Natural killer cell treated with Interleukin-12 subunit alpha and Interleukin-12 subunit beta and Interleukin-15 and Interleukin-18, amount 100 ng/mL, for 72 hours (primary cell): ENCODE measurements around the gene COA7. TPM values are rescaled to one million over a fixed set of nuclear protein-coding genes. Genes with fewer than 3 reads are reported as not detected.

ENCODE experiments used
- ATAC-seq, 2 donors: fragments of 150-1000 bp; cut with Tn5 transposase in 1 of 2; sonication (Bioruptor Pico), chemical (Tn5 transposase) in 1 of 2; 2 replicates each; pipeline ENCODE4 v1.10.0; 2021
- DNase-seq: peaks from one replicate; pipeline ENCODE4 v3.0.0; 2022; ENCODE audit warnings: low spot score
- H3K27ac Mint-ChIP-seq, 2 donors: 1 replicate in 1 of 2; 2 replicates in 1 of 2; pipeline ENCODE4 v1.8.0; 2022; ENCODE audit warnings: mixed read lengths in 2 of 2, mild to moderate bottlenecking in 1 of 2, moderate library complexity in 1 of 2
- H3K27me3 Mint-ChIP-seq, 2 donors: 1 replicate in 1 of 2; 2 replicates in 1 of 2; pipeline ENCODE4 v1.8.0; 2022; ENCODE audit warnings: mixed read lengths in 2 of 2
- H3K36me3 Mint-ChIP-seq: one replicate; pipeline ENCODE4 v1.8.0; 2022; ENCODE audit warnings: mixed read lengths
- H3K4me1 Mint-ChIP-seq, 2 donors: 1 replicate in 1 of 2; 2 replicates in 1 of 2; pipeline ENCODE4 v1.8.0; 2022; ENCODE audit warnings: low read depth in 2 of 2, mixed read lengths in 2 of 2, mild to moderate bottlenecking in 1 of 2
- H3K4me3 Mint-ChIP-seq: one replicate; pipeline ENCODE4 v1.8.0; 2022; ENCODE audit warnings: mixed read lengths
- H3K9me3 Mint-ChIP-seq: 2 replicates; pipeline ENCODE4 v1.8.0; 2022; ENCODE audit warnings: mixed read lengths
- total RNA-seq, 2 donors: library from RNA; stranded (reverse); gene quantifications; one replicate each; pipeline ENCODE4 v1.2.3, GENCODE V29; 2022

The COA7 gene
- total RNA-seq, 2 donors from 2014 or later, result 18.8 to 39.9 TPM

DNA sequence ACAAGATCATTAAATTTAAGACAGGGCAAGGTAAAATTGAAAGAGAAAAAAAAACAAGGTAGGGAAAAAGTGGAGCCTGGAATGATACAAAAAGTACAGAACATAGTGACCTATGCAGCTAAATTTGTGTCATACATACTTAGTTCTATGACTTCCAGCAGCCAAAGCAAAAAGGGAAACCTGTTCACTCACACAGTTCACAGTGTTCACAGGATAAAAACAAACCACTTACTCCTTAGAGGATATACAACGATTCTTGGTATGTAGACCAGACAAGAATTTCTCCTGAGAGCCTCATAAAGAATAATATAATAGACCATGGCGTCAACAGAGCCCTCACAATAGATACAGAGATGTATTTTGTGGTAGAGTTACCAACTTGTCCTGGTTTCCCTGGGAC is 27.5 kb downstream of the COA7 start:
- H3K9me3 Mint-ChIP-seq, result no peaks in the 10 kb centered on the region
- no peaks in the 10 kb centered on the region for H3K27me3 Mint-ChIP-seq
- no peak for ATAC-seq
- H3K4me1 Mint-ChIP-seq, result peaks cover 0 to 5% of the 10 kb centered on the region in 2 donors
- no peak for DNase-seq
- H3K36me3 Mint-ChIP-seq, result no peaks in the 10 kb centered on the region
- no peak overlapping the region for H3K4me3 Mint-ChIP-seq
- H3K27ac Mint-ChIP-seq, result no peak overlapping the region

- H3K27me3 Mint-ChIP-seq, result no peaks in the 10 kb centered on the region
- no peak overlapping the region for H3K27ac Mint-ChIP-seq
- H3K9me3 Mint-ChIP-seq, result no peaks in the 10 kb centered on the region
- DNase-seq (no peak), ATAC-seq (no peak)
- H3K4me1 Mint-ChIP-seq, result peaks cover 0 to under 1% of the 10 kb centered on the region in 2 donors
- H3K36me3 Mint-ChIP-seq, result no peaks in the 10 kb centered on the region
- no peak overlapping the region for H3K4me3 Mint-ChIP-seq
These were observed 28.5 kb downstream of the COA7 start for GRCh38 chr1:52669696-52670095.

DNA sequence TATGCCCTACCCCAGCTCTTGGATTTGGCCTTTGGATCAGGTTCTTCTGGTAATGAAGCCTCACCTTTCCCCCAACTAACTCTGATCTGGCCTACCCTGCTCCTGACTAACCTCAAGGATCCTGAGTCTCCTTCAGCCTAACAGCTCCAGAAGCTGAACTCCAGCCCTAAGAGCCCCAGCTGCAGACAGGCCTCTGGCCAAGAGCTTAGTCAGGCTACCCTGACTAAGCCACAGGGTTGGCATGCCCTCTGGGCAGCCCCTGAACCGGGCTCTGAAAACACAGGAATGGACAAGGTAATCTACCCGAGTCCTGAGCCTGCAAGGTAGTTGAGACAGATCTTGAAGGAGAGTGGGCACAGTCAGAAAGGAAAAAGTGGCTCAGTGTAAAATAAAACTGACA is 29.4 kb downstream of the COA7 start:
- Mint-ChIP-seq H3K9me3 (no peaks in the 10 kb centered on the region), H3K36me3 (no peaks in the 10 kb centered on the region), H3K27ac (no peak overlapping the region), H3K4me3 (no peak overlapping the region), H3K4me1 (no peaks in the 10 kb centered on the region), H3K27me3 (no peaks in the 10 kb centered on the region)
- no peak for ATAC-seq
- no peak for DNase-seq

GRCh38 chr1:52667984-52668383 is 30.2 kb downstream of the COA7 start:
- Mint-ChIP-seq H3K27me3 (no peaks in the 10 kb centered on the region), H3K27ac (peak overlapping the region in 1 of 2 donors; percentile 21), H3K9me3 (no peaks in the 10 kb centered on the region), H3K4me3 (no peak overlapping the region), H3K36me3 (no peaks in the 10 kb centered on the region), H3K4me1 (no peaks in the 10 kb centered on the region)
- DNase-seq (no peak), ATAC-seq (no peak)

GRCh38 chr1:52667290-52667689 is 30.9 kb downstream of the COA7 start:
- Mint-ChIP-seq H3K27me3 (no peaks in the 10 kb centered on the region), H3K36me3 (no peaks in the 10 kb centered on the region), H3K4me3 (no peak overlapping the region), H3K9me3 (no peaks in the 10 kb centered on the region), H3K4me1 (no peaks in the 10 kb centered on the region), H3K27ac (peak overlapping the region in 1 of 2 donors; percentile 21)
- ATAC-seq (no peak), DNase-seq (no peak)

DNA sequence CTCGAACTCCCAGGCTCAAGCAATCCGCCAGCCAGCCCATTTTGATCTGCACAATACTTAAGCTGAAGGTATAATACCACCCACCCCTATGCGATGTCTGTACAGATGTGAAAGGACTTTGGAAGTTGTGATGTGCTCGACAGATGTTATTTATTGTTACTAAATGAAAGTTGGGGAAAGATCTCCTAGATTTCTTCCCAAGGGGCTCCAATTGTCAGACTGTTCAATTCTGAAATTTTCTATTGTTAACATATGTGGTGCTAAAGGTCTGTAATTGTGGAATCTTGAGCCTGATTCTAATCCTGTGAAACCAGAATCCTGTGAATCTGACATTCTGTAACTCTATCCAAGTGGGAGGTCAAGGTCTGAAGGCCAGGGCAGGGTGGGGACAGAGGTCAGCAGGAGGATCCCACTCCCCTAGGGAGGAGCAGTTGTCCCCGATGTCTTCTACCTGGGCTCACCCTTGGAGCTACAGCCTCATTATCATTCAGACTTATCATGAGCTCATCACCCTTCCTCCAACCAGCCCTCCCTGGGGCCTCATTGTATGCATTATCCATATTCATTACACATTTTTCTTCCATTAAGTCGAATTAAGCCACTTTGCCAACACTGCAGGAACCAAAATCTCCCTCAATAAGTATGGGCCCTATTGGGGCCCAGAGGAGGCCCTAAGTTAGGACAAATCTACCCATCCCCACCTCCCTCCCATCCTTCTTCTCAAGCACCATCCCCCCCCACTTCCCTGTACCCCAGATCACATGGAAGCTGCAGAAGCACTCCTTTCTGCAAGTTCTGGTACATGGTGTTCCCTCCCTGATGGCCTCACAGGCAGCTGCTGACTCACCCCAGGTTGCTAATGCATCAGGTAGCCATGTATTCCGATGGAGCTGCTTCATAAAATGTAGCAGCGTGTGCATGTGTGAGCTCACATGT is 32.9 kb downstream of the COA7 start:
- no peak overlapping the region for H3K4me3 Mint-ChIP-seq
- H3K9me3 Mint-ChIP-seq, result no peaks in the 10 kb centered on the region
- ATAC-seq (no peak), DNase-seq (no peak)
- no peak overlapping the region for H3K27ac Mint-ChIP-seq
- H3K4me1 Mint-ChIP-seq, result no peaks in the 10 kb centered on the region
- no peaks in the 10 kb centered on the region for H3K27me3 Mint-ChIP-seq
- H3K36me3 Mint-ChIP-seq, result no peaks in the 10 kb centered on the region

DNA sequence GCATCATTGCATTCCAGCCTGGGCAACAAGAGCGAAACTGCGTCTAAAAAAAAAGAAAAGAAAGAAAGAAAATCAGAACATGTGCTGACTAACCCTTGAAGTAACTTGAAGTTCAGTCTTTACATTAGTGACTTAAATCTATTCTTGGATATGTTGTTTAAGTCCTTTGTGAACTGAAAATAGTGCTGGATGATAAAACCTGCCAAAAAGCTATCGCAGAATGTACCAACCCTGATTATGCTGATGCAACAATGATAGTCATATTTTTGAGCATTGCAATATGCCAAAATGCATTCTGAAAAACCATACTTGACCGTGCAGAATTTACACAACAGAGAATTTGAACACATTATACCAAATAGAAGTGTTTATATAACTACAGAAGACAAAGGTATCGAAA is 34.4 kb downstream of the COA7 start:
- ATAC-seq (no peak), DNase-seq (no peak)
- Mint-ChIP-seq H3K4me1 (peaks cover 0 to 5% of the 10 kb centered on the region in 2 donors), H3K27ac (no peak overlapping the region), H3K9me3 (no peaks in the 10 kb centered on the region), H3K27me3 (no peaks in the 10 kb centered on the region), H3K4me3 (no peak overlapping the region), H3K36me3 (no peaks in the 10 kb centered on the region)

DNA sequence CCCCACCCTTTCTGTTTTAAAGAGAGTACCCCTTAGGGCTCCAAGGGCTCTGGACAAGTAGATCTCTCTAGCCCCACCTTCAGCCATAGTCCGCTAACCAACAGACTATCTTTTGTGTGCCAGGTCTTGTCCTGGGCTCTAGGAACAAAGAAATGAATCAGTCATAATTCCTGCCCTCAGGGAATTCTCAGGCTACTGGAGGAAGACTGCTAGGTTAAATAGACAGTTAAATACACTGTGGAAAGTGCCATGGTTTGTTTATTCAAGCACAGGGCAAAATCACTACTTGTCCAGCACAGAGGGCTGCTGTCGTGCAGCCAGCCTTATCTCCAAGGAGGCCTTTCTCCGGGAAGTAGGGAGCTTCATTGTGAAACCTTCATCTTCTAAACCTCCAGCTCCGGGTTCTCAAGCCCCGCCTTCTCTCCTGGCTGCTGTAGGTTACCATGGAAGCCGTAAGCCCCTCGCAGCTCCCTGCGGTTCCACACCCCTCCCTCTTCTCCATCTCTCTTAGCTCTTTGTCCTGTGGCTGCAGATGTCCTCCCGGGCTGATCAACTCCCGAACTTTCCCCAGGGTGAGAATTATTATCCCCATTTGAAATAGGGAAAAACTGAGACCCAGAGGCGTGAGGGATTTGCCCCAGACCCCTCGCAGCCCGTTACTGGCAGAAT is 35.4 kb downstream of the COA7 start:
- Mint-ChIP-seq H3K27ac (no peak overlapping the region), H3K36me3 (no peaks in the 10 kb centered on the region), H3K27me3 (no peaks in the 10 kb centered on the region), H3K4me3 (no peak overlapping the region), H3K4me1 (peaks cover 0 to 5% of the 10 kb centered on the region in 2 donors), H3K9me3 (no peaks in the 10 kb centered on the region)
- DNase-seq (no peak), ATAC-seq (no peak)

DNA sequence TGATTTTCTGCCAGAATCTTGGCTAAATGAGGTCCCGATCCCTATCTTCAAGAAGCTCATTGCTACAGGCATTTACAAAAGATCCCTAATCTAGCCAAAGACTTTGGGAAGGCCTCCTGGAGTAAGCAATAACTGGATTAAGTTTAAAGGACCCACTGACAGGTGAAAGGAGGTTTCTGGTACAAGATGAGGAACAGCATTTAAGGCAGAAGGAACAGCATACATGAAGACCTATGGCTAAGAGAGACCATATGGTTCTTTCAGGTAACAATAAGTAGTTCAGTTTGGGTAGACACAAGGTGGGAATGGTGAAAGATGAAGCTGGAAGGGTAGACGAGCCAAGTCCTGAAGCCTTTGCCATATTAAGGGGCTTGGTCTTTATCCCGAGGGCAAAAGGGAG is 37.3 kb downstream of the COA7 start:
- Mint-ChIP-seq H3K4me3 (no peak overlapping the region), H3K27me3 (no peaks in the 10 kb centered on the region), H3K27ac (no peak overlapping the region), H3K9me3 (no peaks in the 10 kb centered on the region), H3K4me1 (peaks cover 0 to 5% of the 10 kb centered on the region in 2 donors), H3K36me3 (no peaks in the 10 kb centered on the region)
- ATAC-seq (no peak), DNase-seq (no peak)

DNA sequence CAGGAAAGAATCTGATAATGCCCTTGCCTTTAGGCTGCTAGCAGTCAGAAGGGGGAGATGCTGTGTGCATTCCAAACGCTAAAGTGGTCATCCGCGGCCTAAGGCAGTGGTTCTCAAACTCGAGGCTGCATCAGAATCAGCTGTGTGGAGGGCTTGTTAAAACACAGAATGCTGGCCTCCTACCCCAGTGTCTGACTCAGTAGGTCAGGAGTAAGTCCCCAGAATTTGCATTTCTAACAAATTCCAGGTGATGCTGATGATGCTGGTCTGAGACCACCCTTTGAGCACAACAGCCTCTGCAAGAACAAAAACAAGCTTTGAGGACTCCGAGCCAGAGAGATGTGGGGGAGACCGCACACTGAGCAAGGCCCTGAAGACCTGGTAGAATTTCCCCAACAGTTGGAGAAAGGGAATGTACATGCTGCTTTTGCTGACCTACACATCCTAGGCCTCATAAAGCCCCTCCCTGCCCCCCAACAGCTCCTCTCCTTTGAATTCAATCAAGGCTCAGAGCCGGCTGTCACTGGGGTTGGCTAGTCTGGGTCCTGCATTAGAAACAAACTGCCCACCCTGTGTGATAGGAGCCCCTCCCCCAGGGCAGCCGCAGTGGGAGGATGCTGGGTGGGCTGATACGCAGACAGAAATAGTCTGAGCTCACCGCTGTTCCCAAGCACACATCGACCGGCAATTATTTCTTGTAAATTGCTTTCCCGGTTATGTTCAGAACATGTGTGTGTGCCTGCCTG is 38.1 kb downstream of the COA7 start:
- Mint-ChIP-seq H3K4me1 (peaks cover 0 to 5% of the 10 kb centered on the region in 2 donors), H3K27ac (peak overlapping the region in 1 of 2 donors; percentile 50), H3K36me3 (no peaks in the 10 kb centered on the region), H3K9me3 (no peaks in the 10 kb centered on the region), H3K4me3 (no peak overlapping the region), H3K27me3 (no peaks in the 10 kb centered on the region)
- no peak for ATAC-seq
- no peak for DNase-seq

GRCh38 chr1:52659356-52659755 is 38.8 kb downstream of the COA7 start:
- Mint-ChIP-seq H3K4me1 (peaks cover 0 to 5% of the 10 kb centered on the region in 2 donors), H3K27ac (peak overlapping the region in 1 of 2 donors; percentile 50), H3K4me3 (no peak overlapping the region), H3K27me3 (no peaks in the 10 kb centered on the region), H3K9me3 (no peaks in the 10 kb centered on the region), H3K36me3 (no peaks in the 10 kb centered on the region)
- DNase-seq (no peak), ATAC-seq (peak; percentile 6 to 31)

DNA sequence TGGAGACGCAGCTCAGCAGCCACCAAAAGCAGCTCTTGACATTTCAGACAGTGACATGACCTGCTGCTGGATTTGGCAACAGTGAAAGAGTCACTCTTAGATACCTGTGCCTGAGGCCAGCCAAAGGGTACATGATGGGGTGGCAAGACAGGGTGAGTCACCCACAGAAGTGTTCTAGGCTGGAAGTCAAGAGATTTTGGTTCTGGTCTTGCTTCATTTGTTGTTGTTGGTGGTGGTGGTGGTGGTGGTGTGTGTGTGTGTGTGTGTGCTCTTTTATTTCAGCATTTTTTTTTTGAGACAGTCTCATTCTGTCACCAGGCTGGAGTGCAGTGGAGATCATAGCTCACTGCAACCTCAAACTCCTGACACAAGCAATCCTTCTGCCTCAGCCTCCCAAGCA is 39.4 kb downstream of the COA7 start:
- peak; percentile 51 to 53 for ATAC-seq

DNA sequence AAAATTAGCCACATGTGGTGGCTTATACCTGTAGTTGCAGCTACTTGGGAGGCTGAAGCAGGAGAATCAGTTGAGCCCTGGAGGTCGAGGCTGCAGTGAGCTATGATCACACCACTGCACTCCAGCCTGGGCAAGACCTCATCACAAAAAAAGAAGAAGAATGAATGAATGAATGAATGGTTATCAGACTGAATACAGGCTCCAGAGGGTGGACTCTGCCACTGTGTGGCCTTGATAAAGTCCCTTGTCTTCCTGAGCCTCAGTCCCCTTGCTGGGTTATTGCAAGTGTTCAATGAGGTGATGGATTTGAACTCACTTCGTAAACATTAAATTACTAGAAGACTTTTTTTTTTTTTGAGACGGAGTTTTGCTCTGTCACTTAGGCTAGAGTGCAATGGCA is 40.4 kb downstream of the COA7 start:
- ATAC-seq (no peak), DNase-seq (no peak)
- H3K36me3 Mint-ChIP-seq, result no peaks in the 10 kb centered on the region
- no peak overlapping the region for H3K27ac Mint-ChIP-seq
- H3K27me3 Mint-ChIP-seq, result no peaks in the 10 kb centered on the region
- H3K9me3 Mint-ChIP-seq, result no peaks in the 10 kb centered on the region
- no peak overlapping the region for H3K4me3 Mint-ChIP-seq
- peaks cover 0 to 8% of the 10 kb centered on the region in 2 donors for H3K4me1 Mint-ChIP-seq

More for the DNA sequence above, 39.4 kb downstream of the COA7 start:
- no peak overlapping the region for H3K4me3 Mint-ChIP-seq
- peak overlapping the region in 1 of 2 donors; percentile 50 for H3K27ac Mint-ChIP-seq
- H3K36me3 Mint-ChIP-seq, result no peaks in the 10 kb centered on the region
- peaks cover 0 to 5% of the 10 kb centered on the region in 2 donors for H3K4me1 Mint-ChIP-seq
- no peaks in the 10 kb centered on the region for H3K27me3 Mint-ChIP-seq
- DNase-seq, result no peak
- no peaks in the 10 kb centered on the region for H3K9me3 Mint-ChIP-seq

- Mint-ChIP-seq H3K27ac (peak overlapping the region in 1 of 2 donors; percentile 22), H3K36me3 (no peaks in the 10 kb centered on the region), H3K4me1 (peaks cover 0 to 3% of the 10 kb centered on the region in 2 donors), H3K4me3 (no peak overlapping the region), H3K9me3 (no peaks in the 10 kb centered on the region), H3K27me3 (no peaks in the 10 kb centered on the region)
- ATAC-seq, result no peak
- no peak for DNase-seq
These were observed 44.1 kb downstream of the COA7 start for GRCh38 chr1:52654063-52654462.
